GM18951 (cell line): ENCODE measurements around the gene LRRC8C.

ENCODE experiments used
- POLR2A ChIP-seq: IDR thresholded peaks from 4 replicates; pipeline ENCODE4 v1.6.1; 2011; ENCODE audit warnings: mild to moderate bottlenecking; ENCODE audit not compliant: insufficient read length, insufficient read depth; ENCODE audit errors: extremely low read depth
- in situ Hi-C: fragments of 300-500 bp; cut with MboI; formaldehyde crosslinking; loops from one replicate; pipeline ENCODE4 v1.12.0; 2022; ENCODE audit warnings: low sequenced_read_pairs, mixed read lengths, inconsistent platforms; ENCODE audit not compliant: unreplicated experiment

Gene LRRC8C

DNA sequence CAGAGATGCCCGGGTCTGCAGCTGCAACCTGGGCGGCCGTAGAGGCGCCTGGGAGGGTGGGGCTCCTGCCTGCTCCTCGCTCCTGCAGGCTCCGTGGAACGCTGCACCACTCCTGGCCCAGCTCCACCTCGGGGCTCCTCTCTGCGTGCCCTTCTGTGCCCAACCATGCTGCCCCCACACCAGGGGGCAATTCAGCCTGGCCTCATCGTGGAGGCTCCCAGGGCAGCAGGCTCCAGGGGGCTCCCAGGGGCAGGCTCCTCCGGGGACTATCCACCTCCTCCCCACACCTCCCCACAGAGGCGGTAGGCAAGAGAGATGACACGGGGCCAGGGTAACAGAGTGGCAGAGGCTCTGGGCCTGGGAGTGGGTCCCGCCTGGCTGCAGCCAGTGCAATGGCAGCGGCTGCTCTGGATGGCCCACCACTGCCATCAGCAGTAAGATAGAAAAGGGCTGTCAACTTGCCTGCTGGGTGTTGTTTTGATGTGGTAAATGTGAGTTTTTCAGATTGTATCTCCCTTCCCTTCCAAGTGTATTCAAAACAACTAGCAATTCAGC, 22.4 kb upstream of the LRRC8C start:
- in situ Hi-C loops, result no loop called here
- no peak for TF ChIP-seq POLR2A

DNA sequence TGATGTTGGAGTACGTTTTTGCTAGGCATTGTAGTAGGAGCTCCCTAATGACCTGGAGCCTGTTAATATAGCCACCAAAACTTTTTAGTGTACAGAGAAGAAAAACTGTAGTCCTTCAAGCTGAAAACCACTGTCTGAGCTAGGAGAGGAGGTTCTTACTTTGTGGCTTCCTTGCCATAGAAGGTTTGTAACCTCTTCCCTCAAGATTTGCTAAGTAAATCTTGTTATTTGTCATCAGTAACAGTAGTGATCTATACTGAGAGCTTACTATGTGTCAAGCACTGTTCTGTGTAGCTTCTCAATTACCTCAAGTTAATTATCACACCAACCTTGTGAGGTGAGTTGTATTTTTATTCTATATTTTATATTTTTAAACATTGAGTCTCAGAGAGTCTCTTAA, 21.2 kb upstream of the LRRC8C start:
- TF ChIP-seq POLR2A, result no peak
- in situ Hi-C loops, result no loop called here

DNA sequence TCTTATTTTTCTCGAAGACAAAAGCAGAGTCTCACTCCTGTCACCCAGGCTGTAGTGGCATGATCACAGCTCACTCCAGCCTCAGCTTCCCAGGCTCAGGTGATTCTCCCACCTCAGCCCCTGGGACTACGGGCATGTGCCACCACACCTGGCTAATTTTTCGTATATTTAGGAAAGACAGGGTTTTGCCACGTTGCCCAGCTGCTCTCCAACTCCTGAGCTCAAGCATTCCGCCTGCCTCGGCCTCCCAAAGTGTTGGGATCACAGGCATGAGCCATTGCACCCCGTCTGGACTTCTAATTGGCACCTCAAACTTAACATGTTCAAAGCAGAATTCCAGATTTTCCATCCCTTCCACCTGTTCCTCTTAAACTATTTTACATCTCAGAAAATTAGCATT, 19.0 kb upstream of the LRRC8C start:
- in situ Hi-C loops, result no loop called here
- TF ChIP-seq POLR2A, result no peak

DNA sequence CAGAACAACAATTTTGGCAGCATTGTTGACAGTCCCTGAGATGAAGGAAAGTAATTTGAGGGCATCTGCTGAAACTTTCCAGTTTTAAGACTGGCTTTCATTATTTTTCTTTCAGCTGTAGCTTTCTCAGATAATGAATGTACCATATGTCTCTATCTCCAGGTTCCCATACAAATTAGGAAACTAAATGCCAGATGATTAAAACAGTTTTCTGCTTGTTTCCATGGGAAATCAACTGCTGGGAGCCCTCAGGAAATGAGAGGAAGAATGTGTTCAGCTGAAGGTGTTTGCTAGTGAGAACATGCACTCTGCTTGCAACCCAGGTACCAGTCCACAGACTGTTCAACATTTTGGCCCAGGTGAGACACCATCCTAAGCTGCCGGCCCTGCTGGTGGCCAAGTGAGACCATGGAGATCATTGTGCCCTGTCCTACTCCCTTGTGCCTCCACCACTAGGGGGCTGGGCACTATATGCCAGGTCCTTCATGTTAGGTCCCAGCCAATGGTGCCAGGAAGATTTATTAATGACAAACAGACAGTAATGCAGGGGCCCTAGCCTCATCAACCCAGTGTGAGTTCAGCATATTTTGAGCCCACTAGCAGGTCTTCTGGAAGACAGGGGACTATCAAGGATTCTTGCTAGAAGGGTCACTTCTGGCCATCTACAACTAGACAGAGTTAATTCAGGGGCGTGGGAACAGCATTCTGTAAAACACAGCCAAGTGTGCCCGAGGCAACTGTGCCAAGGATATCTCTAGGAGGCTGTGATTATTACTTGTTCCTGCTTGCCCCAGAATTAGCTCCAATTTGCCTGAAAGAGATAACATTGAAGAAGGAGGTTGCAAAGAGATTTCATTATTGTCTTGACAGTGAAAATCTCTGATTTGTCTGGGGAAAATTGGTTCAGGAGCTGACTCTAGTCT, 17.0 kb upstream of the LRRC8C start:
- no peak for TF ChIP-seq POLR2A
- in situ Hi-C loops, result no loop called here

DNA sequence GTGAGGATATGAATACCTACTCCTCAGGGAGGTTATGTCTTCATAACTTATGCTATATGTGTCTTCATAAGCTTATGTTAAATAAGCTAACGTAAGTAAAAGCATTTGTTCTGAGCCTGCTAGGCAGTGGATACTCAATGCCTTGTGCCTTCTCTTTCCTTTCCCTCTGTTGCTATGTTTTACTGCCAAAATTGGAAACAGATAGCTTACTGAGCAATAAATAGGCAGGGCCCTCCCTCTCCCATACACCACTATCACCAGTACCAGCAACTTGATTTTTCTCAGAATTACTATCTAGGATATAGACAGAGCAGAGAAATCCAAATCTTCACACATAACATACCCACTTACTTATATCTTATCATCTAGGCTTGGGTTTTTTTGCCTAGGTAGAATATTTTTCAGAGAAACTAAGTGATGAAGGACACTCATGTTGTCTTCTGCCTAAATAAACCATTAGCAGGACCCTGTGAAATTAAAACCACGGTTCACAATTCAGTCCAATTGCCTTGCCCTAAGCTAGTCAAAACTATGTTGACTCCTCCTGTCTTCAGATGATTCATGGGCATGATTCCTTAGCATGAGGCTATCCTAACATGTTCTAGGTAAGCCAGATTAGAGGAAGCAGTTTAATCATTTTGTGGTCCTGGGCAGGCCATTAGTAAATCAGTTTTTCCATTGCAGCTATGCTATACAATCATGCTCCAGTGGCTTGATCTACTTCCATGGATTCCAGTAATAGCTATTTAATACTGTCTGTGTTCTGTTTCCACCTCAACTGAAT, 15.9 kb upstream of the LRRC8C start:
- in situ Hi-C loops, result no loop called here
- TF ChIP-seq POLR2A, result no peak

DNA sequence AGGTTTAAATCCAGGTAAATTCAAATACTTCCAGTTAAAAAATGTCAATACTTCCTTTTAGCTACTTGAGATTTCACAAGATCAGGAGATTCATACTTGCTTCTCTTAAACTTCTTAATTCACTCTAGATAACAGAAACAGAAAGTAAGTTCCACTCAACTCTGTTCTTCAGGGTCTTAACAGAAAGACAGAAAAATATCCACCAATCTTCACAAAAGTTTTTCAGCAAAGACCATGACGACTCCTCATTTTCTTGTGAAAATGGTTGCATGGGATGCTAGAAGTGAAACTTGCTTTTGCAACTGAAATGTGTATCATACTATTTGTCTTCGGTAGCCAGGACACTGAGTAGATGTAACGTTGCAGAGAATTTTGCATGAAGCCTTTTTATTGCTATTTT, 12.3 kb upstream of the LRRC8C start:
- in situ Hi-C loops, result no loop called here
- TF ChIP-seq POLR2A, result no peak

DNA sequence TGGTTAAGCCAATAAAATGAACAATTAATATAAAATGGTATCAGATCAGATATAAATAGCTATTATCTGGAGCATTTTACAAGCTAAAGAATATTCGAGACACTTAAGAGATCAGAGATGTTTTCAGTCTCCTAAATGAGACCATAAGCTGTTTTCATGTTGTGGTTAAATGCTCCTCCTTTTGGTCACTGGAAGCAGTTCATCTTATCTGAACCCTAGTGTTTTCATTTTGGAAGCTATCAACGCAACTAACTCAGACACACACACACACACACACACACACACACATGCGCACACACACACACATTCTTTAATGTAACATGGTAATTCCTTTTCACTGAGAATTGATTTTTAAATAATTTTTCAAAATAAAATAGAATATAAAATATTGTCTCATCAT, 10.0 kb upstream of the LRRC8C start:
- in situ Hi-C loops, result no loop called here
- TF ChIP-seq POLR2A, result no peak

DNA sequence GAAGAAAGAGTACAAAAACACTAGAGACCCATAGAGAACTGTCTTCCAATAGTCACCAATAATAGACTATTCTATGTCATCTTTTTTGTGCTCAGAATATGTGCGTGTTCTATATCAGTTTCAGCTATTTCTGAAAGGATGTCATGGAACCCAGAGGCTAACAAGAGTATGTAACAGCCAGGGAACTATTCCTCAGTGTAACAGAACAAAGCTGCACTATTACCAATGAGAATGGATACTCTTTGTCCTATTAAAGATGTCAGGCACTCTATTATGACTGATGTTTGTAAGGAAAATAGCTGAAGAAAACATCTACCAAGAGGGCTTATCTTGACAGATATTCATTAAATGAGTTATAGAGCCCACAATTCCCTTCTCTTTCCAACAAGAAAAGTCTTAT, 8.6 kb upstream of the LRRC8C start:
- in situ Hi-C loops, result no loop called here
- no peak for TF ChIP-seq POLR2A

DNA sequence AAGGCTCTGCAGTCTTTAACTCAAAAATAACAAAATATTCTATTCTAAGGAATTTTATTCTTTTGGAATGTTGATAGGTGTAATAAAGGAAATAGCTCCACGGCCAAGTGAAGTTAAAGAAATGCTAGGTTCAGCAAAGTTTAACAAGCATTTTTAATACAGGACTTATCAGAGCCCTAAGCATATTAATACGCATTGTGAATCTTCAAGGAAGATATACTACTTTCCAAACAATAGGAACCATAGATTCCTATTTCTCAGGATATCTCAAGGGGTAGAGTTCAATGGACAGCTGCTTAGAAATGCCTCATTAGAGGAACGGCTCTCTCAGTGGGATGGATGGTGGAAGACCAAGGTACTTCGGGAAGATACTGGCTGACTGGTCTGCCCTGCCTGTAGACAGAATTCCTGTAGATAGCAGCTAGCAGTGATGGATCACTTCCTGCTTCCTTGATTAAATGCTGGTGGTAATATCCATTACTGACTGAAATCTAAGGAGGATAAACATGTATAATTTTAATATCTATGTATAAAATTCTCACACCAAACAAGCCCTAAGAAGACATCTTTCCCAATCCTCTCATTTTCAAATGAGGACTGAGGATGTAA, 8.1 kb upstream of the LRRC8C start:
- no peak for TF ChIP-seq POLR2A
- in situ Hi-C loops, result loop anchor here (5.0 to 25.0 kb wide), 2 partner anchors 137 to 362 kb away; partner anchors contain the start of gene ZNF326

DNA sequence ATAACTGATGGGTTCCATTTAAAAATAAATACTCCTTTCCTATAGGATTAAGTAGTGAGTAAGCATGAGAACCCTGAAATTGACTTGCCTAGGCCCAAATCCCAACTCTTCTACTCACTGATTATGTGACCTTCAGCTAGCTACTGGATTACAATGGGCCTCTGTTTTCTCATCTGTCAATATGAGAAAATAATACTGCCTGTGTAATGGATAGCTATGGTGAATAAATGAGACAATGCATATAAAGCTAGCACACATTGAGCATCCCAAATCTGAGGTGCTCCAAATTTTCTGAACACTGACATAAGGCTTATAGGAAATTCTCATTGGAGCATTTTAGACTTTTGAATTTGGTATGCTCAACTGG, 5.3 kb upstream of the LRRC8C start:
- no peak for TF ChIP-seq POLR2A
- in situ Hi-C loops, result loop anchor here (5.0 to 25.0 kb wide), 2 partner anchors 135 to 360 kb away; partner anchors contain the start of gene ZNF326

DNA sequence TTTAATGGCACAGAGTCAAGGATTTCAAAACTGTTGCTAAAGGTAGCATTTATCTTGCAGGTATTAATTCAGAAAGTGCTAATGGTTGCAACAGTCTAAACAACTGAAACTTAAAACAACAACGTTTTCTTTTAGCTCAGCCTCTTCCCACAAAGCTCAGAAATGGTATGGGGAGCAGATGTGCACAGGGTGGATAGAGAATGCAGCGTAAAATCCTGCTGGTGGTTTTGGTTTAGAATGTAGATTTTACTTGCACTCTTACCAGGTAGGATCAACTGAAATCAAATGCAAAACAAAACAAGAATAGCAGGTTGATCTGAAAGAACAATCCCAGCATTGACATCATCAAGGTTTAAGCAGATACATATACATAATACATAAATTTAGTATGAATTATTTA, 3.8 kb upstream of the LRRC8C start:
- no peak for TF ChIP-seq POLR2A
- in situ Hi-C loops, result loop anchor here (5.0 to 25.0 kb wide), 2 partner anchors 133 to 358 kb away; partner anchors contain the start of gene ZNF326

DNA sequence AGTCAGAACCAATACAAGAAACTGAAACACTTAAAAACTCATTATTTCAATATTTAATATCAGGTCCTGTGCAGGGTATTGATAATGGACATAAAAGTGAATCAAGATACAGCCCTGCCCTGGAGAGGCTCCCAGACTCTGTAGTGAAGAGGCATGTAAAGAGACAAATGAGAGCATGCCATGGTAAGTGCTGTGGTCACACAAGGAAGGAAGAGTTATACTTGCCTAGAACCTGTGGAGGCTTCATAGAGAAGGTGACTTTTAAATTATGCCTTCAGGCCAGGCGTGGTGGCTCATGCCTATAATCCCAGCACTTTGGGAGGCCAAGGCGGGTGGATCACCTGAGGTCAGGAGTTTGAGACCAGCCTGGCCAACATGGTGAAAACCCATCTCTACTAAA, 3.3 kb upstream of the LRRC8C start:
- in situ Hi-C loops, result loop anchor here (5.0 to 25.0 kb wide), 2 partner anchors 133 to 358 kb away; partner anchors contain the start of gene ZNF326

DNA sequence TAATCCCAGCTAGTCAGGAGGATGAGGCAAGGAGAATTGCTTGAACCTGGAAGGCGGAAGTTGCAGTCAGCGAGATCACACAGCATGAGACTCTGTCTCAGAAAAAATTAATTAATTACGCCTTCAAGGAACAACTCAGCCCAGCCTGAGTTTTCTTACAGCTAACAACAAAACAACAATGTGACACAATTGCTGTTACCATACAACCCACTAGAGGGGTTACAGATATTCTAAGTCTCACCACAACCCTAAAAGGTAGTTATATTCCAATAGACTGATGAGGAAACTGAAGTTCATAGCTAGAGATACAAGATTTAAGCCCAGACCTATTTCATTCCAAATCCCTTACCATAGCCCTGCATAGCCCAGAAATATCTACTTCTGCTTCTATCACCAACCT, 2.9 kb upstream of the LRRC8C start:
- in situ Hi-C loops, result loop anchor here (25.0 kb wide), 1 partner anchor 357 kb away; the partner anchor contains the start of gene ZNF326
- TF ChIP-seq POLR2A, result no peak
